ENCODE data around the gene TLCD5.

TLCD5 gene

GRCh38 chr11:120329556-120329955 lies 4.5 kb downstream of the TLCD5 start:
- TF ChIP-seq CTCF (IDR thresholded peaks at IDR 0.05; ENCODE audit: control insufficient read depth, insufficient read depth, low read depth, low read length, missing control alignments) = no peak
- no peak overlapping the region for H3K4me3 ChIP-seq (ENCODE audit: control insufficient read depth, low read depth, low read length)
- DNase-seq (ENCODE audit: low read depth) = no peak

GRCh38 chr11:120330045-120330444 lies 4.9 kb downstream of the TLCD5 start:
- no peak for TF ChIP-seq CTCF (IDR thresholded peaks at IDR 0.05; ENCODE audit: control insufficient read depth, insufficient read depth, low read depth, low read length, missing control alignments)

GRCh38 chr11:120331301-120331996 lies 6.3 kb downstream of the TLCD5 start:
- peak; percentile 76 for DNase-seq (ENCODE audit: low read depth)
- no peak overlapping the region for H3K4me3 ChIP-seq (ENCODE audit: control insufficient read depth, low read depth, low read length)
- no peak for TF ChIP-seq CTCF (IDR thresholded peaks at IDR 0.05; ENCODE audit: control insufficient read depth, insufficient read depth, low read depth, low read length, missing control alignments)

More at GRCh38 chr11:120330045-120330444, 4.9 kb downstream of the TLCD5 start:
- DNase-seq (ENCODE audit: low read depth) = no peak
- H3K4me3 ChIP-seq (ENCODE audit: control insufficient read depth, low read depth, low read length) = no peak overlapping the region

- no peak for TF ChIP-seq CTCF (IDR thresholded peaks at IDR 0.05; ENCODE audit: control insufficient read depth, insufficient read depth, low read depth, low read length, missing control alignments)
- no peak overlapping the region for H3K4me3 ChIP-seq (ENCODE audit: control insufficient read depth, low read depth, low read length)
- no peak for DNase-seq (ENCODE audit: low read depth)
Measured at GRCh38 chr11:120332822-120333716, 8.0 kb downstream of the TLCD5 start.

GRCh38 chr11:120333801-120334200 lies 8.7 kb downstream of the TLCD5 start:
- H3K4me3 ChIP-seq (ENCODE audit: control insufficient read depth, low read depth, low read length) = no peak overlapping the region
- DNase-seq (ENCODE audit: low read depth) = no peak
- no peak for TF ChIP-seq CTCF (IDR thresholded peaks at IDR 0.05; ENCODE audit: control insufficient read depth, insufficient read depth, low read depth, low read length, missing control alignments)

- TF ChIP-seq CTCF (IDR thresholded peaks at IDR 0.05; ENCODE audit: control insufficient read depth, insufficient read depth, low read depth, low read length, missing control alignments) = no peak
- H3K4me3 ChIP-seq (ENCODE audit: control insufficient read depth, low read depth, low read length) = no peak overlapping the region
- no peak for DNase-seq (ENCODE audit: low read depth)
Measured at GRCh38 chr11:120334332-120334731, 9.2 kb downstream of the TLCD5 start.

Measured in AG09309 (cell line).